ENCODE results near the gene CFAP45. TPM values are rescaled to one million over a fixed set of nuclear protein-coding genes. Genes with fewer than 3 reads are reported as not detected.

The CFAP45 gene
- total and polyA plus RNA-seq, 2 of the 8 experiments (the other 6 are each of a cell fraction or from before 2014, with no cell fraction given) = 0.05 TPM; not detected in 1

GRCh38 chr1:159938211-159938852, 38.4 kb upstream of the CFAP45 start:
- no peak overlapping the region for H3K23ac ChIP-seq (ENCODE audit: insufficient read length)
- no peak for DNase-seq (ENCODE audit: low read depth in 1 of 2, low spot score in 2 of 2)
- no peak overlapping the region for H4K8ac ChIP-seq (ENCODE audit: extremely low read depth, insufficient read depth, low read length)
- H4K91ac ChIP-seq (replicated peaks; ENCODE audit: insufficient read length, low read length) = no peak overlapping the region
- H2BK15ac ChIP-seq (ENCODE audit: low read length) = no peak overlapping the region
- no peak overlapping the region for H2BK5ac ChIP-seq (ENCODE audit: low read depth, low read length)
- H3K4me2 ChIP-seq (ENCODE audit: insufficient read depth in 1 of 2, low read depth in 2 of 2, low read length in 2 of 2) = no peak overlapping the region
- H2BK20ac ChIP-seq (ENCODE audit: low read length) = no peak overlapping the region
- no peaks in the 10 kb centered on the region for H4K20me1 ChIP-seq (replicated peaks in 1 of 2; ENCODE audit: control insufficient read depth in 1 of 2, insufficient read depth in 2 of 2, low read length in 2 of 2)
- H3K23me2 ChIP-seq (ENCODE audit: low read depth, low read length) = no peaks in the 10 kb centered on the region
- ChIA-PET POLR2A (ENCODE audit: partially characterized antibody) (interaction anchor here (0.8 to 6.0 kb wide), 5 partner anchors 8 to 67 kb away, joined by 3 to 41 read pairs (median 4); partner anchors contain the start of gene TAGLN2), CTCF (ENCODE audit: partially characterized antibody) (interaction anchor here (0.6 to 35.5 kb wide), 14 partner anchors 13 to 157 kb away, joined by 3 to 696 read pairs (median 6); partner anchors contain the start of genes DUSP23, IGSF9, SLAMF9 and TAGLN2)
- H3K56ac ChIP-seq (replicated peaks; ENCODE audit: insufficient read length, low read depth, low read length) = no peak overlapping the region
- H3K36me3 ChIP-seq (ENCODE audit: control insufficient read depth in 2 of 4, insufficient read depth in 4 of 4, low read length in 3 of 4) = peaks cover 2 to 21% (median 13%) of the 10 kb centered on the region in 4 experiments; a peak in 7 of 8 replicates
- no peak for FAIRE-seq
- H4K5ac ChIP-seq (ENCODE audit: insufficient read length, low read depth, low read length) = no peak overlapping the region
- no peak overlapping the region for H2AK5ac ChIP-seq (ENCODE audit: low read depth, low read length)
- H3K9ac ChIP-seq (replicated peaks in 1 of 4; ENCODE audit: extremely low read depth in 1 of 4, low read depth in 3 of 4, low read length in 3 of 4) = peak overlapping the region in 2 of 4 experiments; percentile 5 to 36; a peak in 1 of 7 replicates
- H2AFZ ChIP-seq (ENCODE audit: low read length) = no peak overlapping the region
- no peak overlapping the region; the same call in 1 of the 2 replicates for H3K18ac ChIP-seq (ENCODE audit: extremely low read depth, low read length)
- H3K27me3 ChIP-seq (replicated peaks in 1 of 4; ENCODE audit: control insufficient read depth in 3 of 4, extremely low read depth in 1 of 4, insufficient read depth in 3 of 4, low read length in 3 of 4) = no peaks in the 10 kb centered on the region
- H3K79me2 ChIP-seq (ENCODE audit: control insufficient read depth in 1 of 2, insufficient read depth in 2 of 2, low read length in 2 of 2) = no peaks in the 10 kb centered on the region
- no peak overlapping the region for H3K4ac ChIP-seq (replicated peaks; ENCODE audit: insufficient read length, low read depth, low read length)
- no peak overlapping the region for H3K4me3 ChIP-seq (ENCODE audit: extremely low read depth in 1 of 4, insufficient read depth in 2 of 4, low read depth in 3 of 4, low read length in 4 of 4)
- 83% methylated on average over 6 of the region's 7 CpGs; no CpG with 5 or more reads in 1 of the 2 experiments for WGBS, 2 experiments (ENCODE audit: extremely low coverage in 1 of 2, insufficient coverage in 1 of 2, insufficient read length in 1 of 2, insufficient replicate concordance in 2 of 2, low coverage in 1 of 2, low lambda C conversion rate in 2 of 2, missing lambda C conversion rate in 1 of 2)
- H2BK12ac ChIP-seq (ENCODE audit: low read depth, low read length) = peak overlapping the region; percentile 68; the same call in 1 of the 2 replicates
- peaks cover 0 to 19% (median 14%) of the 10 kb centered on the region in 4 experiments; a peak in 6 of 7 replicates for H3K4me1 ChIP-seq (replicated peaks in 1 of 4; ENCODE audit: control insufficient read depth in 3 of 4, insufficient read depth in 4 of 4, low read length in 3 of 4)
- H2BK120ac ChIP-seq (replicated peaks; ENCODE audit: low read depth, low read length) = no peak overlapping the region
- no peaks in the 10 kb centered on the region for H3K79me1 ChIP-seq (ENCODE audit: low read depth, low read length)
- no peak overlapping the region for H3K14ac ChIP-seq (ENCODE audit: insufficient read length)
- H3K9me3 ChIP-seq (ENCODE audit: insufficient read depth in 2 of 2, low read depth in 1 of 2, low read length in 1 of 2) = no peaks in the 10 kb centered on the region
- no peak overlapping the region for H3K27ac ChIP-seq (ENCODE audit: low read depth, low read length)
- TF ChIP-seq BACH1 (IDR thresholded peaks at IDR 0.05; ENCODE audit: low read length) (no peak), SIX5 (IDR thresholded peaks at IDR 0.05; ENCODE audit: low read depth, low read length) (no peak), SP4 (IDR thresholded peaks at IDR 0.05; ENCODE audit: low read length) (no peak), RNF2 (IDR thresholded peaks at IDR 0.05; ENCODE audit: borderline replicate concordance, low read depth, low read length, missing control alignments, poor library complexity, severe bottlenecking) (no peak), SIN3A (conservative IDR thresholded peaks at IDR 0.05 in 1 of 2, IDR thresholded peaks at IDR 0.05 in 1 of 2; ENCODE audit: low read depth in 1 of 2, low read length in 2 of 2) (no peak), EZH2 (IDR thresholded peaks at IDR 0.05; ENCODE audit: low read depth, low read length, severe bottlenecking) (no peak), CBX5 (IDR thresholded peaks at IDR 0.05; ENCODE audit: low read depth, low read length) (no peak), CTCF (IDR thresholded peaks at IDR 0.05; ENCODE audit: control extremely low read depth in 1 of 3, insufficient read depth in 1 of 3, low read depth in 1 of 3, low read length in 3 of 3) (no peak), JUND (IDR thresholded peaks at IDR 0.05; ENCODE audit: low read length) (no peak)

Data from H1 (cell line).